SHP77 (cell line): ENCODE data around the gene AK5.

Experiments used
- DNase-seq, 2 experiments: peaks; one replicate each; lab custom pipeline; 2025; lab: John Stamatoyannopoulos, UW

AK5 gene

DNA sequence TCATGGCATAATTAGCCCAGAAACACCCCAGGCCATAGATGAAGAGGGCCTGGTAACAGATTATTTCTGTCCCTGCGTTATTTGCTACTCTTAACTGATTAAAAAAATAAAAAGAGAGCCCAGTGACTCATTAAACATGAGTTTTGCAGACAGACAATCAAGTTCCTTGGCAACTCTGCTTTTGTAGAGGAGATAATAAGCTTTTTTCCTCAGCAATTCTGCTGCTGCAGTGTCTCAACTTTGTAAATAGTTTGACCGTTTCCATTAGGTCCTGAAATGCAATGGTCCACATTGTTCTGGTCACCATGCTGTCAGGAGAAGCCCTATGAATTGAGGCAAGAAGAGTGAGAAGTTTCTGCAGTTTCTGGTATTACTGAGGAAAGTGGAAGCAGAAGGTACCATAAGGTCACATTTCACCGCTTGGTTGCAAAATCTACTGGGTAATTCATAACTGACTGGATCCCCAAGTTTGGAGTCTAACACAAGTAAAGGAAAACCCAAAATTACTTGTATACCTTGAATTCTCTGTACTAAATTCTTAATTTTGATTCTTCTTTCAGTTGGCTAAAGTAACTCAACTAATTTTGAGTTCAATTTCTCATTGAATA, 261.1 kb downstream of the AK5 start:
- no peak for DNase-seq

DNA sequence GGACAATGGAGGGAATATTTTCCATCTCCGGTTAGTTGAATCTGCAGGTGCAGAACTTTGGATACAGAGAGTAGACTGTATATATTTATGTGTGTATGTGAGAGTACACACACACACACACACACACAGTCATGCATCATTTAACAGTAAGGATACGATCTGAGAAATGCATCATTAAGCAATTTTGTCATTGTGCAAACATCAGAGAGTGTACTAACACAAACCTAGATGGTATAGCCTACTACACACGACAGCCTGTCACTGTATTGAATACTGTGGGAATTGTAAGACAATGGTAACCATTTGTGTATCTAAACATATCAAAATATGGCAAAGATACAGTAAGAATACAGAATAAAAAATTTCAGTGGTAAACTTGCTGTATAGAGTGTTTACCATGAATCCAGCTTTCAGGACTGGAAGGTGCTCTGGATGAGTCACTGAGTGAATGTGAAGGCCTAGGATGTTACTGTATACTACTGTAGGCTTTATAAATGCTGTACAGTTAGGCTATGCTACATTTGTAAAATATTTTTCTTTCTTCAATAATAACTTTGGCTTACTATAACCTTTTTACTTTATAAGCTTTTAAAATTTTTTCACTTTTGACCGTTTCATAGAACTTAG, 262.1 kb downstream of the AK5 start:
- no peak for DNase-seq

DNA sequence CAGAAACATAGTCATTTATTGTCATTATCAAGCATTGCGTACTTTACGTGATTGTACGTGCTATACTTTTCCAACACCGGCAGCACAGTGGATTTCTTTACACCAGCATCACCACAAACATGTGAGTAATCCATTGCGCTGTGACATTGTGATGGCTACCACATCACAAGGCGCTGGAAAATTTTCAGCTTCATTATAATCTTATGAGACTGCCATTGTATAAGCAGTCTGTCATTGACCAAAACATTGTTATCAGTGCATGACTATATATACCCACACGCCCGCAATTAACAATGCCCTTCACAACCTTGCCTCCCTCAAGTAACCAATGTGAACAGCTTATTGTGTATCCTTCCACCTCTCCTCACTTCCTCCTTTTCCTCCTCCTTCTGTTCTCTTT, 263.0 kb downstream of the AK5 start:
- no peak for DNase-seq

DNA sequence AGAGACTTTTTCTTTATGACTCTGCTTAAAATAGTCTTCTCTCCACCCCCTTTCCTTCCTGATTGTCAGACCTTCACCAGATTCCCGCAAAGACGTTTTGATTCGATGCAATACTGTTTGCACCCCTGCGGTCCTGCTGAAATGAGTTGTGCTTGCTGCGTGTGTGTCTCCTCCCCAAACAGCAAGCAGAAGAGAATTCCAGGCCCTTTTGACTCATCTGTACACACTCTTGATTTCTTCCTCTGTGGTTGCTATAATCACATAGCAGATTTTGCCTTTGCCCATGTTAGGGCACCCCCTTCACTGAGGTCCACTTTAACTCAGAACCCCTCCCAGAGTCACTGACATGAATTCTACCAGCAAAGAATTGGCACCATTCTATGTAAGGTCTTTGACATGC, 264.2 kb downstream of the AK5 start:
- no peak for DNase-seq

DNA sequence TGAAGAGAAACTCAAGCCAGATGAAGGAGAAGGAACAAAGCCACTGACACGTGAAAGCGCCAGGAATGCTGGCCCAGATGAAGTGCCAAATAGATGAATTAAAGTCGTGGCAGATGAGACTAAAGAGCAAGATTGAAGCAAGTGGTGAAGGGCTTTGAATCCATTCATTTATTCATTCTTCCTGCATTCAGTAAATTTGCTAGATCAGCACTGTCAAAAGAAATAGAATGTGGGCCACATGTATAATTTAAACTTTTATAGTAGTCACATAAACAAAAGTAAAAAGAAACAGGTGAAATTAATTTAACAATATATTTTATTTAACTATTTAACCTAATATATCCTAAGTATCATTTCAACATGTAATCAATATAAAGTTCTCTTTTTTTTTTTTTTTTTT, 265.1 kb downstream of the AK5 start:
- DNase-seq, result no peak

DNA sequence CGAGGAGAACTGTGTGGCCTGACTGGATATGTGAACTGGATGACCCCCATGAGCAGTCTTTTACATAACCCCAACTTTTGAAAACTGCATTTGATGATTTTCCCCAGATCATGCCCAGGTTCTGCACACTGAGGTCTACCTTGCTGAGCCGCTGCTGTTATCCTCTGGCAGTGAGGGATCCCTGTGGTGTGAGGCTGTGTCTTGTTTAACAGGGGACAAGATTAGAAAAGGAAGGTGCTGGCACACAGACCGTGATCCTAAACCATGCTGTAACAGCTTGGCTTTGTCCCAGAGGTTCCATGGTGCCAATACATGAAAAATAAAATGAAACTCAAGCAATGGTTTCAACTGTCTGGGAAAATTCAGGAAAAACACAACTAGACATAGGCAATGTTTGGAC, 266.5 kb downstream of the AK5 start:
- no peak for DNase-seq

DNA sequence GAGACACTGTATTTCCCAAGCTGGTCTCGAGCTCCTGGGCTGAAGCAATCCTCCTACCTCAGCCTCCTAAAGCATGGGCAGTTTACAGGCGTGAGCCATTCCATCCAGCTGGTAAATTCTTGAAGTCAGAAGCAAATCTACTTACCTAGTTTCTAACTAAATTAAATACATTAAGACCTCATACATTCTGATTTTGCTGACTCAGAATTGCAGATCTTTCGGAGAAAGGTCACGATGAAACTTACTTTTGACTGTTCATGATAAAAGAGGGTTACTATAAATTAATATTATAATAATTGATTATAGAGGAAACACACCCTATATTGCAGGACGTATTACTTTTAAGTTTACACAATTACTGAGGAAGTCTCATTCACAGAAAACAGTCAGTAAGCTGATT, 268.3 kb downstream of the AK5 start:
- no peak for DNase-seq

DNA sequence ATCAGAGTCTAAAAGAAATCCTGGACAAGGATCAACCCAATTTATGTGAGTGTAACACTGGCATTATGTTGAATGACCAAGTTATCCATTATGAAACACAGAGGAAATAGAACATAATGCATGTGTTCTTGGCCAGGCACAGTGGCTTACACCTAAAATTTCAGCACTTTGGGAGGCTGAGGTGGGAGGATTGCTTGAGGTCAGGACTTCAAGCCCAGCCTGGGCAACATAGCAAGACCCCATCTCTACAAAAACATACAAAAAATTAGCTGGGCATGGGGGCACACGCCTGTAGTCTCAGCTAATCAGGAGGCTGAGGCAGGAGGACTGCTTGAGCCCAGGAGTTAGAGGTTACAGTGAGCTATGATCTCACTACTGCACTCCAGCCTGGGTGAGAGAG, 270.8 kb downstream of the AK5 start:
- no peak for DNase-seq

DNA sequence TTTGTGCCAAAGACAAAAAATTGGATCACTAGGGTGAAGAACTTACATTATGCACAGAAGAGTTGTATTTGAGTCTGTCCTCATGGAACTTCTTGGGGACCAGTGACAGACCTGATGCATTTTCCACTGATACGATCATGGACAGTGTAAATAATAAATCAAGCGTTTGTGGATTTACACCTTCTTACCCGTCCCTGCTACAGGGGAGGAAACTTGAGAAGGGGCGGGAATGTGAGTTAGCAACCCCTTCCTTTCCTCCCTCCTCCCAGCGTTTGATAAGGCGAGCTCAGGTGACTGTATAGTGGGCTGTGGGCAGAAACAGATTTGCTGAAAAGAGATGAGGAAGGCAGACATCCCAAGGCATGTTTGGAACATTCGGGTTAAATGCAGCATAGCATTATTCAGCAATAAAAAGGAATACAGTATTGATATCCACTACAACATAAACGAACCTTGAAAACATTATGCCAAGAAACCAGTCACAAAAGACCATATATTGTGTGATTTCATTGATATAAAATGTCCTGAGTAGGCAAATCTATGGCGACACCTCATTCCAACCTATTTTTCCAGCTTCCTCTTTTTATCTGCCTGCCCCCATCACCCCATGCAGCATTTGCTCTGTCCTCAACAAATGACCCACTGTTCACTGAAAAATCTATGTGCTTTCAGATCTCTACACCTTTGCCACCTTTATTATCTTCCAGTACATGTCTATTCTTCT, 271.9 kb downstream of the AK5 start:
- DNase-seq, result no peak

DNA sequence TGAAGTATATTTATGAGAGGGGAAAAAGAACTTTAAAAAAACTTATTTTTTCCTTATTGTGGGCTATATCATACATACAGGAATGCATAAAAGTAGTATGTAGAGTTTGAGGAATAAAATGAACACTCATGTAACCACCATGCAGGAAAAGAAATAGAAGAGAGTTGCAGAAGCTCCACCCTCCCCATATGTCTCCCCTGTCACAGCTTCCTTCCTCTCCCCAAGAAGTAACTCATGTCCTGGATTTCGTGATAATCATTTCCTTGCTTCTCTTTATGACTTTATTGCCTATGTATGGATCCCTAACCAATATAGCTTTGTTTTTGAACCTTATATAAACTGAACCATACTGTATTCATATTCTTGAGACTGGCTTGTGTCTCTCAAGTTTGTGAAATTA, 274.2 kb downstream of the AK5 start:
- no peak for DNase-seq

DNA sequence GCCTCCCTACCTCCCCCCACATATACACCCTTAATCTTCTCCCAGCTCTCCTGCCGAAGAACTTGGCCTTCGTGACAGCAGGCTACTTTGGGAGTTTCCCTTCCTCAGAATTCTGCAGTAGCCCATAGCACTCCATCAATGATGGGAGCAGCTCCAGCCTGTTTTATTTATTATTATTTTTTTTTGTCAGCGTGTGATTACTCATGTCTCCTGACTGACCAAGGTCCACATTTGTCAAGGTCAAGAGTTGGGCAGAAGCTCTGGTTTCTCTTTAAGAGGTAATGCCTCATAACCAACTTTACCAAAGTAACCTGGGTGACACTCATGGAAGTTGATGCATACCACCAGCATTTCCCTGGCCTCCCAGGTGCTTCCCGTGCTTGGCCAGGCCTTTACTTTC, 275.2 kb downstream of the AK5 start:
- DNase-seq, result no peak

DNA sequence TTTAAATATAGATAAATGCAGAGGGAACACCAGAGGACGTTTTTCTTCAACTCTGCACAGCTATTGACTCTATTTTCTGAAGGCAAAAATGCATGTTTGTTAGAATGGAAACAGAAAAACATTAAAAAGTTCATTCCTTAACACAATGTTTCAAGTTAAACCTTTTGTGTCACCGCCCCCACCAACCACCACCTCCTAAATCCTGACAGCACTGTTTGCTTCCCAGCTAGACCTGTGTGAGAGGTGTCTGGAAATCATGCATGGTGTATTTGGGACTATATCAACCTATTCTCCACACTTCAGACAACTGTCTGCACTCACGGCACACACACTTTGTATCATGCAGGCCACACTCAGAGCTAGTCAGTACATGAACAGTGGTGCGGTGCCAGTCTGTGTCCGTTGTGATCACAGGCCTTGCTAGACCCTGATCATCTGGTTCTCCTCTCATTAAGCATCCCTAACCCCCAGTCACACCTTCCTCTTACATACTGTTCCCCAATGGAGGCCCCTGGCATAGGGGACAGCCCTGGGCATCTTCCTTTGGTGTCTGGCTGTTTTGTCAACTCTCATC, 276.9 kb downstream of the AK5 start:
- no peak for DNase-seq

DNA sequence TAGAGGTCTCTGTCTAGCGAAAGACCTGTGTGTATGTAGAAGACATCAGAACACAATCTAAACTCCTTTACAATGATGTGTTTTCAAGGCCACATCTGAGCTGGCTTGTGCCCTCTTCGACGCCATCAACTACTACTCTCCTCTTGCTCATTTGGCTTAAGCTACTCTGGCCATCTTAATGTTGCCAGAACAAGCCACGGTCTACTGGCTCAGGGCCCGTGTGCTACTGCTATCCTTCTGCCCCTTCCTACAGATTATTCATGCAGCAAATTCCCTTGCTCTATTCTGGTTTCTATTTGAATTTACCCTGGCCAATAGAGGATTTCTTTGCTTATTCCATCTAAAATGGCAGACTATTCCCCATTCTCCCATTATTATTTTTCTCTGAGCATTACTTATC, 278.9 kb downstream of the AK5 start:
- DNase-seq, result no peak

DNA sequence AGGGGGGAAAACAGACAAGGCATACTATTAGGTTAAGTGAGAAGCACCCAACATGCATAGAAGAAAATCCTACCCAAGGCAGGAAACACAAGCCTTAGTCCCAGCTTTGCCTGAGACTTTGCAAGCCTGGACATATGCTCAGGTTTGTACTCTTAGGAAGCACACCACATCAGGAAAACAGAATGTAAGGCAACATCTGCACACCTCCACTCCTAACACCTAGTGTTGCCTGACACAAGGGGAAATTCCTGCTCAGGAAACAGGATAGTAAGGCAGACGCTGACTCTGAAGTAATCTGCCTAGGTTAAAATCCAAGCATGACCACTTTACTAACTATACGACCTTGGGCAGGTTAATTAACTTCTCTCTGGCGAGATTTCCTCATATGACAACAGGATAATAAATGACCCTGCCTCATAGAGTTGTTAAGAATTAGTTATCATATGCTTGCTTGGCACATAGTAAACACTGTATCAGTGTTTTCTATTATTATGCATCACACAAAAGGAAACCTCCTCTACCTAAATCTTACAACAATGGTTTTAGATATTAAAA, 280.9 kb downstream of the AK5 start:
- DNase-seq, result no peak

DNA sequence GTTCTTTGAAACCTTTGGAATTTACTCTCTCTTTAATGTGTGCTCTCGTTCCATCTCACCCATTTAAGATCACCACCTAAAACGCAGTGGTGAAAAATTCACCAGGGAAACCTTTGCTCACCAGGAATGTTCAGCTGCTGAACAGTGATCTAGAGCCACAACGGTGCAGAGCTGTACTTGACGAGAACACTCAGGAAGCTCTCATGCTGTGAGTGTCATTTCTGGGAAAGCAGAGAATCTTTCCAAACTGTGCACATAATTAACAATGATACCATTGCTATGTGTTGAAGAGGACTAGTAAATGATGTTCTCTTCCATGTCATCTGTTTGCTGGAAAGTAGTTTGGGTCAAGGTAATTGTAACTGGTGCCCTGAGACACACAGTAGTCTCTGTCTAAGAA, 283.5 kb downstream of the AK5 start:
- DNase-seq, result no peak

DNA sequence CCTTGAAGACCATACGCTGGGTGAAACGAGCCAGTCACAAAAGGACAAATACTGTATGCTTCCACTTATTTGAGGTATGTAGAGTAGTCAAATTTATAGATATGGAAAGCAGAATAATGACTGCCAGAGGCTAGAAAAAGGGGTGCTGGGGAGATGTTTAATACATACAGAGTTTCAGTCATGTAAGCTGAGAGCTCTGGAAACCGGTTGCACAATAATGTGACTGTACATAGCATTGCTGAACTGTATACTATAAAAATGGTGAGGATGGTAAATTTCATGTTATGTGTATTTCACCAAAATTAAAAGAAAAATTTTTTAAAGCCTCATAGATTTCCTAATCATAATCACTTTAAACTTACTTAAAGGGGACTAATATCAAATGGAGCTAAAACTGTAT, 289.8 kb downstream of the AK5 start:
- DNase-seq, result no peak

DNA sequence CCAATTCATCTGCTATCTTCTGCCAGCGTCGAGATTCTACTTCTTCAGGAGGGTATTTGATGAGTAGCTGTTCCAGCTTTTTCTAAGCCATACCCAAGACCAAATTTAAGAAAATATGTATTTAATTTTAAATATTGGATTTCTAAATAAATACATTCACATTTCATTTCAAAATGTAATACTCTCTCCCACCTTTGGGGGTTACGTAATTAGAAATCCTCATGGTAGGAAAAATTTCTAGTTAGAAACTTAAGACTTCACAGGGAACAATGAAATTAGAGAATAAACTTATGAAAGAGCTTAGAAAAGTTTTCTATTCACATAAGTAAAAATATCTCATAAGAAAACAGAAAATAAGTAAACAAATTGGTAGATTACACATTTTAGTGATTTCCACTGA, 297.7 kb downstream of the AK5 start:
- DNase-seq, result no peak

DNA sequence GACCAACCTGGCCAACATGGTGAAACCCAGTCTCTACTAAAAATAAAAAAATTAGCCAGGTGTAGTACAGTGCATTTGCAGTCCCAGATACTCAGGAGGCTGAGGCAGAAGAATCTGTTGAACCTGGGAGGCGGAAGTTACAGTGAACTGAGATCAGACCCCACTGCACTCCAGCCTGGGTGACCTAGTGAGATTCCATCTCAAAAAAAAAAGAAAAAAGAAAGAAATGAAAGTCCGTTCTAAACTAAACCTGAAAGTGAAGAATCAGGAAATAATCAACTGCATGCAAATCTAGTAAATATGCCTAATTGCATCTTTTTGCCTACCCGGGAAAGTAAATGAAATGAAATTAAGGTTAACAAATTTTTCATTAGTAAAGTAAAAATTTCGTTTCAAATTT, 301.1 kb downstream of the AK5 start:
- DNase-seq, result no peak

DNA sequence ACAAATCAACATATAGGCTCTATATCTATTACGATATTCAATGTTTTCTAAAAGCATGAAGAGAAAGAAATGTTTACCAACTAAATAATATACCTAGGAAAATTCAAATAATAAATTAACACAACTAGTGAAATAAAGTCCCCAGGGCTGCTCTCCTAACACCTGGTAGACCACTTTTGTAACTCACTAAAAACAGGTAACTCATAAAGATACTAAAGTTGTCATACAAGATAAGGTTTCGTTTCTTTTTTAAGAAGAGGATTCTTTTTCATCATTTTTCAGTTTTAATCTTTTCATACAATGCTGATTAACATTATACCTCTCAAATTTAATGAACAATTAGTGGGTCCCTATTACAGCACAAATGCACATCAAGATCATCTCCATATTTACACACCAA, 301.7 kb downstream of the AK5 start:
- DNase-seq, result no peak

DNA sequence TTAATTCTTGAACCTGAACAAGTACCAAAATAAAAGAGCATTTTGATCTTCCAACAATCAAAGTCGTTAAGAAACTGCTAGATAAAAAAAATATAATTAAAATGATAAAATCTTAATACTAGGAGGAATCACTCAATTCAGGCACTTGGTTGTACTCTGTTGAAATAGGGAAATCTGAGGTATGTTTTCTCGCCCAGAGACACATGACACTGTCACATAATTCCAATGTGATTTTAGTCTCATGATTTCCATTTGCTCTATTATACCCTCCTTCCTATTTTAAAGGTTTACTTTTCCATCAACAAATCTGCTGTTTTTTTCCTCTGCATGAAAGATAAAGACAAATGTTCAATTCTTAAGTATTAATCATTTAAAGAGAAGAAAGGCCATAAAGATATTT, 303.1 kb downstream of the AK5 start:
- no peak for DNase-seq

DNA sequence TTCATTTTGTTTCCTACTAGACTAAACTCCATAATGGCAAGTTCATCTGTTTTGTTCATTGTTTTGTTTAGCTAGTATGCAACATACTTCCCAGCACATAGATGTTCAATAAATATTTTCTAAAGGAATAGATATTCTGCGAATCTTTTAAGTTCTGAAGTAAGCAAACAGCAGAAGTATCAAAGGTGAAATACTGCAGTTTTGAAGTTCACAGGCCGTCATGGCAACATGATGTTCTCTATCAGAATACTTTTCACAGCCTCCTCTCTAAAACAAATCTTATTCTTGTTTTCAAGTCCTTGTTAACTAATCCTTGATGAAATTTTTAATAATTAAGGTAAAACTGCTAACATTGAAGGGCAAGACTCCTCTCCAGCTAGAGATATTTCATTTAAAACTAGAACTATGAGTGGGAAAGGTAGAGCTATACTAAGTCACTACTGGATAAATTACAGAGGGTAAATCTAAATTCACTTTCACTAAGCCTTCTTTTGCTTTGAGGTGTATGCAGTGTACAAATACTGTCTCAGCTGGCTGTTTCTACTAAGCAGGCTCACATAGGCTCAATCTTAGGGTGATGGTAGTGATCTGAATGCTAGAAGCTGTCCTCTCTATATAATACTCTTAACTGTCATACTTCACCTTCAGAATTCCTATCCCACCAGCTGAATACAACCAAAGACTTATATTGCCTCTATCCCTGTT, 303.9 kb downstream of the AK5 start:
- DNase-seq, result no peak

DNA sequence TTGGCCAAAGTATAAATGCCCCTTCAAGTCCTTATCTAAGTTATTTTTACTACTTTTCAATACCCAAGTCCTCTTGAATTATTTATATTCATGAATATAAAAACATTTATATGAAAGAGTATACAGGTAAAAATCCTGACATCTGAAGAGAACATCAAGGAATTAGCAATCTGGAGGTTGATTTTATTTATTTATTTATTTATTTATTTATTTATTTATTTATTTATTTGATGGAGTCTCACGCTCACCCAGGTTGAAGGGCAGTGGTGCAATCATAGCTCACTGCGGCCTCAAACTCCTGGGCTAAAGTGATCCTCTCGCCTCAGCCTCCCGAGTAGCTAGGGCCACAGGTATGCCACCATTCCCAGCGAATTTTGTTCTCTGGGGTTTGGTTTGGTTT, 307.4 kb downstream of the AK5 start:
- no peak for DNase-seq

DNA sequence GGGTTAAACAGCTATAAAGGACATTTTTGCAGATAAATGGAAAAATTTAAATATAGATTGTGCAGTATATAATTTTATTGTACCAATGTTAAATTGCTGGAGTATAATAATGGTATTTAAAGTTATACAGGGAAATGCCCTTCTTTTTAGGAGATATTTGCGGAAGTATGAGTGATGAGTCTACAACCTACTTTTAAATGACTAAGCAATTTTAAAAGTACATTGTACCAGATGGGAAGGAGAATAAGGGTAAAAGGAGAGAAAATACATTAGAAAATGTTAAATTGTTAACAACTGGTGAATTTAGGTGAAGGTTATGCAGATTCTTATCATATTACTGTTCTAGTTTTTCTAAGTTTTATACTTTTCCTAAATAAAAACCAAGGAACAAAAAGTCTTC, 308.8 kb downstream of the AK5 start:
- no peak for DNase-seq
